DLD1 (cell line): ENCODE measurements around the gene SPTBN1.

Experiments used
- in situ Hi-C: cut with HindIII; loops from 2 replicates; pipeline ENCODE4 v1.10.0; 2017; ENCODE audit warnings: low sequenced_read_pairs

SPTBN1 gene

DNA sequence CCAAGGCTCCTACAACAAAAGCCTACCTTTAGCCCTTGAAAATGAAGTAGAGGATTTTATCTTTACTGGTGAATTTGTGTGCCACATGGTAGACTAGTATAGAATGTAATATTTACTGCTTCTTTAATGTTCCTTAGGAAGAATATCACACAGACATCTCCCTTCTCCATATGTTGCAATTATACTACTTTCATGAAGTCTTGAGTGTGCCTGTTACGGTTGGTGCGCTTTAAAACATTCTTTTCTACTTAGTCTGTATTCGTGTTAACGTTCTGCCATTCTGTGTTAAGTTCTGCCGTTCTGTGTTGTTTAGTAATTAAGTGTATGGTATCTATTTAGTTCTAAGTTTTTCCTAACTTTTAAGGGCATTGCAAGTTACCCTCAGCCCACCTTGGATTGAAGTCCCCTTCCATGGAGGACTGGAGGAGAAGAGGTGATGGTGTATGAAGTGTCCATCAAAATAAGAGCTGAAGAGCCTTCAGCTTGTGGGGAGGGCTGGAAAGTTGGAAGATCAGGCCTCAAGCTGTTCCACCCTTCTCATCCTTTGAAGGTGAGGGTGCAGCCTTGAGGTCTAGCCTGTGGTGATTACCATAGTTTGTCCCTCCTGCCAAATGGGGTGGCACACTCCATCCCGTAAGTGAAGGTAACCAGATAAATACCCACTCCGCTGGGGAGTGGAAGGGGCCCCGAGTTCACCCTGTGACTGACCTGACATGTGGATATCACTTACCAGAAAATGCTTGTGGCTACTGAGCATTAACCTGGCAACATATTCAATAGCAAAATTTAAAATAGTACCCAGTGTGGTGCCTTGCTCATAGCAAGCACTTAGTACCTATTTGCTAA lies 131.3 kb downstream of the SPTBN1 start:
- in situ Hi-C loops = no loop called here

- in situ Hi-C loops = no loop called here
Observed at GRCh38 chr2:54588244-54588899, 132.2 kb downstream of the SPTBN1 start.

- in situ Hi-C loops = no loop called here
Observed at GRCh38 chr2:54589038-54589339, 132.9 kb downstream of the SPTBN1 start.

GRCh38 chr2:54589340-54590215 lies 133.5 kb downstream of the SPTBN1 start:
- in situ Hi-C loops = no loop called here

GRCh38 chr2:54590216-54591120 lies 134.3 kb downstream of the SPTBN1 start:
- in situ Hi-C loops = no loop called here

GRCh38 chr2:54591551-54591950 lies 135.4 kb downstream of the SPTBN1 start:
- in situ Hi-C loops = no loop called here

DNA sequence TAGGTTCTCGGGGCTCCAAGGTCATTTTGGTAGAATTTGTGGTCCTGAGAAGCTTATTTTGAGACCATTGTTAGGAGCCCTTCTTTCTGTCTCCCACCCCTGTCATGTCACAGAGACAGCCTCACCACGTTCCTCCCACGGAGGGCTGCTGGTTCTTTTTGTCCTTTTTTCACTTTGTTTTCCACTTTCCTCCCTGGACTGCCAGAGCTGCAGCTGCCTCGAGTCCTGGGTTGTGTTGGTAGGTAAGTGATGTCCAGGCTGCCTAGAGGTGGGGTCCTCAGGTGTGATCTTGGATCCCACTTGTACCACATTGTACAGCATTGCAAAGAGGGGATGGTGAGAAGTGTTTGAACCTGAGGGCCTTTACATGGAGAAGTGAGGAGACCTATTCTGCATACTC lies 137.1 kb downstream of the SPTBN1 start:
- in situ Hi-C loops = no loop called here

- in situ Hi-C loops = no loop called here
Observed at GRCh38 chr2:54594048-54594447, 137.9 kb downstream of the SPTBN1 start.

- in situ Hi-C loops = no loop called here
Observed at GRCh38 chr2:54595161-54595803, 139.2 kb downstream of the SPTBN1 start.

DNA sequence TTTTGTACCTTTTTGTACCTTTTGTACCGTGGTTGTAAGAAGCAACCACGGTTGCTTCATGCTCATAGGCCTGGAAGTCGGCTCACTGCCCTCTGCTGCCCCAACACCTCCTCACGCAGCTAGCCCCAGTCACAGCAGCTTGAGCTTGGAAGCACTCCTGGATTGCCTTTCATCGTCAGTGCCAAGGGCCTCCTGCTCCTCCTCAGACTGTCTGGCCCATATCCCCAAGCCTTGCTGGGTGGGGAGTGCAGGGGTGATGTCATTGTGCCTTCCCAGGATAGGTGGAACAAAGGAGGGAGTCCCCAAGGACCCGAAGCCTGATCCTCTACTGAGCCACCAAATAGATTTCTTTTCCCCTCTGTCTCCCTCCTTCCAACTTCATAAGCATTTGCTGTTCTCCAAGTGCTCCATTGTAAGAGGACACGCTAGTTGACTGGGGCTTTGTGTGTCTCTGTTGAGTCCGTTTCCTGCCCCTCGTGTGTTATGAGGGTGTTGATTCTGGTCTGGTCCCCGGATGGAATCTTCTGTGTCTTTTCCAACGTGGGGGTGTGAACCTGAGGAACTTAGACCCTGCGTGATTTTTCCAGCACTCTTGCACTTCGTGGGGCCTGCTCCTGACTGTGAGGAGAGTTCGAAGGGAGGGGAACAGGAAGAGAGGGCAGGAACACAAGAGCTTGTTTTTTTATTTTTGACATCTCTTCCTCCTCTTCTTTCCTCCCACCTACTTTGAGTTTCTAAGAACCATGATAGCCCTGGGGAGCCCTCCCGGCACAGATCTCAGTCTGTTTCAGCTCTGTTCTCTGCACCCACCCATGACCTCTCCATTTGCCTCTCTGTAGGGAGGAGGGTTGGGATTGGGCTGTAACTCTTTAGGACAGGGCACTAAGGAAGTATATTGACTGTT lies 140.1 kb downstream of the SPTBN1 start:
- in situ Hi-C loops = no loop called here

- in situ Hi-C loops = no loop called here
Observed at GRCh38 chr2:54597153-54597848, 141.2 kb downstream of the SPTBN1 start.

- in situ Hi-C loops = no loop called here
Observed at GRCh38 chr2:54598347-54599325, 142.5 kb downstream of the SPTBN1 start.

- in situ Hi-C loops = no loop called here
Observed at GRCh38 chr2:54599326-54599710, 143.2 kb downstream of the SPTBN1 start.

- in situ Hi-C loops = no loop called here
Observed at GRCh38 chr2:54599914-54600313, 143.8 kb downstream of the SPTBN1 start.

DNA sequence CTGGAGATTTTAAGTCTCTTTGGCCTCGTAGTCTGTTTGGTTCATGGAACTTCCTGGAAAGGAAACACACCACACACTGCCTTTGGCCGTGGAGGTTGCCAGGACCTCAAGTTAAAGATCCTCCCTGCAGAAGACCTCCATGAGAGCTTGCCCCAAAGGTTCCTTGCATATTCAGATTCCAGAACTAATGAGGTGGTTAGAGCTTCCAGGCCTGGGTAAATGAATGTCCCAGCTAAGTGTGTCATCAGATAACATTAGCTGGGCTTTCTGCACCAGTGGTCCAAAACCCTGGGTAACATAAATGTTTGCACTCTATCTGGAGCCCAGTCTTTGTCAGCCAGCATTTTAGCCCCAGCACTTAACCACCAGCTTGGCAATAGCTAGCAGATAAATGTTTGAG lies 145.2 kb downstream of the SPTBN1 start:
- in situ Hi-C loops = no loop called here

GRCh38 chr2:54602736-54603322 lies 146.7 kb downstream of the SPTBN1 start:
- in situ Hi-C loops = no loop called here

- in situ Hi-C loops = no loop called here
Observed at GRCh38 chr2:54603357-54603756, 147.2 kb downstream of the SPTBN1 start.
